GM21423 (cell line): ENCODE results near the gene MRO.
"Not testable (repeated sequence)": the region's sequence is repeated elsewhere in the genome, so short reads cannot be mapped to it uniquely, and the experiment has no call there.

ENCODE experiments used
- ATAC-seq: cut with Tn5 transposase; IDR thresholded peaks from one replicate; pipeline ENCODE4 v1.9.1; 2021; ENCODE audit warnings: mild to moderate bottlenecking, moderate library complexity; ENCODE audit not compliant: unreplicated experiment

Gene MRO

GRCh38 chr18:50819728-50820378, at the start of gene MRO:
TSS of gene MRO (minus strand) at chr18:50820016. CDS start at chr18:50809400, 10,616 bp downstream.
- peak; percentile 92 for ATAC-seq

- no peak for ATAC-seq
Measured at GRCh38 chr18:50869150-50869549, 49.3 kb upstream of the MRO start.

- ATAC-seq: no peak
Measured at GRCh38 chr18:50866765-50867164, 46.9 kb upstream of the MRO start.

GRCh38 chr18:50863840-50864375, 44.1 kb upstream of the MRO start:
- no peak for ATAC-seq

- ATAC-seq: no peak
Measured at GRCh38 chr18:50862401-50862800, 42.6 kb upstream of the MRO start.

- no peak for ATAC-seq
Measured at GRCh38 chr18:50861617-50862016, 41.8 kb upstream of the MRO start.

- ATAC-seq: no peak
Measured at GRCh38 chr18:50859793-50860555, 40.2 kb upstream of the MRO start.

- no peak for ATAC-seq
Measured at GRCh38 chr18:50857694-50858093, 37.9 kb upstream of the MRO start.

GRCh38 chr18:50857166-50857565, 37.4 kb upstream of the MRO start:
- ATAC-seq: not testable (repeated sequence)

GRCh38 chr18:50855976-50856757, 36.4 kb upstream of the MRO start:
- ATAC-seq: no peak

GRCh38 chr18:50853863-50854271, 34.1 kb upstream of the MRO start:
- ATAC-seq: no peak

- no peak for ATAC-seq
Measured at GRCh38 chr18:50850307-50851065, 30.7 kb upstream of the MRO start.

GRCh38 chr18:50849419-50849821, 29.6 kb upstream of the MRO start:
- ATAC-seq: no peak

GRCh38 chr18:50848991-50849390, 29.2 kb upstream of the MRO start:
- ATAC-seq: no peak

- no peak for ATAC-seq
Measured at GRCh38 chr18:50848061-50848551, 28.3 kb upstream of the MRO start.

GRCh38 chr18:50847192-50847591, 27.4 kb upstream of the MRO start:
- no peak for ATAC-seq

GRCh38 chr18:50844960-50845359, 25.1 kb upstream of the MRO start:
- no peak for ATAC-seq

GRCh38 chr18:50844554-50844953, 24.7 kb upstream of the MRO start:
- no peak for ATAC-seq

- ATAC-seq: no peak
Measured at GRCh38 chr18:50842846-50843245, 23.0 kb upstream of the MRO start.

GRCh38 chr18:50839996-50840395, 20.2 kb upstream of the MRO start:
- ATAC-seq: no peak

- ATAC-seq: no peak
Measured at GRCh38 chr18:50839341-50839740, 19.5 kb upstream of the MRO start.
